PC-3 (cell line): Measurements from ENCODE around the gene GUCY2D. TPM values are rescaled to one million over a fixed set of nuclear protein-coding genes. Genes with fewer than 3 reads are reported as not detected.

Experiments
- ATAC-seq: fragments of 200-7000 bp; cut with Tn5 transposase; 2 replicates; pipeline ENCODE4 v1.9.1; 2020; ENCODE audit warnings: mild to moderate bottlenecking, moderate library complexity
- BruUV-seq: library from RNA; stranded (reverse); fragments of 400-500 nt; replicated peaks from 2 replicates; lab custom pipeline; 2021; lab: Mats Ljungman, UMichigan
- CTCF ChIA-PET: fragments of 300-600 bp; sonication (Branson Sonifier 250); formaldehyde crosslinking; loops from one replicate; lab custom pipeline; 2022; ENCODE audit warnings: antibody characterized with exemption; lab: Charles Lee
- POLR2A ChIA-PET: fragments of 300-600 bp; sonication (Branson Sonifier 250); formaldehyde crosslinking; loops from one replicate; lab custom pipeline; 2022; ENCODE audit warnings: antibody characterized with exemption; ENCODE audit not compliant: unreplicated experiment; lab: Charles Lee
- DNase-seq: peaks from one replicate; pipeline ENCODE4 v3.0.0-alpha.2; 2015
- H2AFZ ChIP-seq: fragments of 300-600 bp; sonication (generic); 2 replicates; pipeline ENCODE4 v1.6.0; 2016; ENCODE audit warnings: antibody characterized with exemption, low read length
- H3F3A ChIP-seq: fragments of 300-600 bp; sonication (generic); one replicate; pipeline ENCODE4 v1.6.0; 2017; ENCODE audit warnings: antibody characterized with exemption, low read length, control low read depth, mild to moderate bottlenecking; ENCODE audit not compliant: unreplicated experiment
- H3K27ac ChIP-seq: fragments of 300-600 bp; sonication (generic); 2 replicates; pipeline ENCODE4 v1.5.1; 2016; ENCODE audit warnings: mild to moderate bottlenecking, low read length
- H3K27me3 ChIP-seq: fragments of 300-600 bp; sonication (generic); 2 replicates; pipeline ENCODE4 v1.6.1; 2016; ENCODE audit warnings: low read length, mixed read lengths
- H3K36me3 ChIP-seq: fragments of 300-600 bp; sonication (generic); 2 replicates; pipeline ENCODE4 v1.6.1; 2016; ENCODE audit warnings: low read depth, mixed run types, low read length, mixed read lengths
- H3K4me1 ChIP-seq: fragments of 300-600 bp; sonication (generic); 2 replicates; pipeline ENCODE4 v1.5.1; 2016; ENCODE audit warnings: low read length; ENCODE audit not compliant: insufficient read depth
- H3K4me2 ChIP-seq: fragments of 300-600 bp; sonication (generic); 2 replicates; pipeline ENCODE4 v1.6.0; 2016; ENCODE audit warnings: low read length
- H3K4me3 ChIP-seq: fragments of 300-600 bp; sonication (generic); 2 replicates; pipeline ENCODE4 v1.5.1; 2016; ENCODE audit warnings: mild to moderate bottlenecking, low read length, mixed read lengths
- H3K79me2 ChIP-seq: fragments of 300-600 bp; sonication (generic); 2 replicates; pipeline ENCODE4 v1.6.1; 2017; ENCODE audit warnings: low read length, mixed read lengths
- H3K9ac ChIP-seq: fragments of 300-600 bp; sonication (generic); 2 replicates; pipeline ENCODE4 v1.6.0; 2016; ENCODE audit warnings: mild to moderate bottlenecking, low read length
- H3K9me2 ChIP-seq: fragments of 300-600 bp; sonication (generic); replicated peaks from 2 replicates; pipeline ENCODE4 v1.6.1; 2016; ENCODE audit warnings: mixed run types, low read length, mixed read lengths
- H3K9me3 ChIP-seq: fragments of 300-600 bp; sonication (generic); 2 replicates; pipeline ENCODE4 v1.6.1; 2016; ENCODE audit warnings: low read length, mixed read lengths
- H4K20me1 ChIP-seq: fragments of 300-600 bp; sonication (generic); 2 replicates; pipeline ENCODE4 v1.6.1; 2016; ENCODE audit warnings: low read length, mixed read lengths
- CTCF ChIP-seq: fragments of 300-600 bp; sonication (generic); conservative IDR thresholded peaks from 2 replicates; pipeline ENCODE4 v1.5.1; 2017; ENCODE audit warnings: antibody characterized with exemption, low read depth, mild to moderate bottlenecking, low read length
- EZH2 ChIP-seq: fragments of 300-600 bp; sonication (generic); IDR thresholded peaks from one replicate; pipeline ENCODE4 v1.6.1; 2017; ENCODE audit warnings: antibody characterized with exemption, mild to moderate bottlenecking, low read length; ENCODE audit not compliant: unreplicated experiment
- EZH2phosphoT487 ChIP-seq: fragments of 300-600 bp; sonication (generic); IDR thresholded peaks from 2 replicates; pipeline ENCODE4 v1.6.1; 2018; ENCODE audit warnings: mild to moderate bottlenecking, antibody characterized with exemption, low read length, borderline replicate concordance
- intact Hi-C: fragments of 100-400 bp; cut with micrococcal nuclease; formaldehyde crosslinking; loops from 2 replicates; pipeline ENCODE4 v1.9.0; 2023
- total RNA-seq: library from RNA; depleted of rRNA; stranded (reverse); fragments of >200 nt; gene quantifications from 2 replicates; pipeline ENCODE4 v1.2.3, GENCODE V29; 2014

The GUCY2D gene
- total RNA-seq, 1 experiment from 2014 or later = not detected

GRCh38 chr17:8007836-8008235 is 5.4 kb downstream of the GUCY2D start:
- Histone ChIP-seq H4K20me1 (no peaks in the 10 kb centered on the region), H3F3A (no peaks in the 10 kb centered on the region), H3K4me3 (no peak overlapping the region), H3K79me2 (no peaks in the 10 kb centered on the region), H3K9me3 (no peaks in the 10 kb centered on the region), H3K4me2 (no peak overlapping the region), H3K27me3 (no peaks in the 10 kb centered on the region), H3K4me1 (no peaks in the 10 kb centered on the region), H2AFZ (no peak overlapping the region), H3K36me3 (no peaks in the 10 kb centered on the region), H3K27ac (no peak overlapping the region), H3K9ac (no peak overlapping the region), H3K9me2 (no peaks in the 10 kb centered on the region)
- CTCF ChIA-PET = no interaction called here
- ATAC-seq (no peak), DNase-seq (no peak)
- no peak for TF ChIP-seq CTCF
- intact Hi-C loops = no loop called here
- POLR2A ChIA-PET = no interaction called here
- no TSS peak for BruUV-seq

- DNase-seq = no peak
- Histone ChIP-seq H3K9me3 (no peaks in the 10 kb centered on the region), H3K4me3 (no peak overlapping the region), H3K27me3 (no peaks in the 10 kb centered on the region), H3K9me2 (no peaks in the 10 kb centered on the region), H3F3A (no peaks in the 10 kb centered on the region), H3K4me2 (no peak overlapping the region), H3K4me1 (peaks cover 6% of the 10 kb centered on the region), H3K36me3 (no peaks in the 10 kb centered on the region), H3K27ac (no peak overlapping the region), H3K79me2 (no peaks in the 10 kb centered on the region), H4K20me1 (no peaks in the 10 kb centered on the region), H3K9ac (no peak overlapping the region), H2AFZ (no peak overlapping the region)
- TF ChIP-seq CTCF = no peak
- TF ChIP-seq EZH2phosphoT487 = no peak
- TF ChIP-seq EZH2 = no peak
- ATAC-seq = no peak
- intact Hi-C loops = no loop called here
- CTCF ChIA-PET = no interaction called here
- no TSS peak for BruUV-seq
- POLR2A ChIA-PET = no interaction called here
These were observed 9.7 kb downstream of the GUCY2D start for GRCh38 chr17:8012045-8012580.

- no peak overlapping the region for H3K27ac ChIP-seq
- H3K27me3 ChIP-seq = no peaks in the 10 kb centered on the region
- TF ChIP-seq CTCF = no peak
- TF ChIP-seq EZH2 = no peak
- no peak for TF ChIP-seq EZH2phosphoT487
- H3K4me2 ChIP-seq = no peak overlapping the region
- no peaks in the 10 kb centered on the region for H4K20me1 ChIP-seq
- DNase-seq (no peak), ATAC-seq (no peak)
- H3F3A ChIP-seq = no peaks in the 10 kb centered on the region
- peaks cover 16% of the 10 kb centered on the region for H3K4me1 ChIP-seq
- ChIA-PET CTCF (no interaction called here), POLR2A (no interaction called here)
- intact Hi-C loops = no loop called here
- no peaks in the 10 kb centered on the region for H3K9me2 ChIP-seq
- H3K4me3 ChIP-seq = no peak overlapping the region
- H3K79me2 ChIP-seq = no peaks in the 10 kb centered on the region
- no TSS peak for BruUV-seq
- H3K36me3 ChIP-seq = no peaks in the 10 kb centered on the region
- H3K9me3 ChIP-seq = no peaks in the 10 kb centered on the region
- H3K9ac ChIP-seq = no peak overlapping the region
- H2AFZ ChIP-seq = no peak overlapping the region
These were observed 10.7 kb downstream of the GUCY2D start for GRCh38 chr17:8012996-8013640.
